ENCODE data around the gene DHX15. TPM values are rescaled to one million over a fixed set of nuclear protein-coding genes. Genes with fewer than 3 reads are reported as not detected.
A peak's percentile ranks its signal among the peaks of the same experiment; 100 is the strongest.

The DHX15 gene
- total and polyA plus RNA-seq, 2 of the 13 experiments (the other 11 are each of a cell fraction or from before 2014, with no cell fraction given) = 92.9 to 165 TPM

GRCh38 chr4:24488399-24489164 is 95.8 kb downstream of the DHX15 start:
- H3K9me3 ChIP-seq (ENCODE audit: low read length) = no peaks in the 10 kb centered on the region
- in situ Hi-C loops (cut with HindIII; ENCODE audit: extremely low pct_ligation_motif_present, low pct_unique_long_range_greater_than_20kb) (loop anchor here (5.0 to 25.0 kb wide), 2 partner anchors 199 to 499 kb away; no protein-coding TSS in a partner anchor), intact Hi-C loops (cut with micrococcal nuclease; ENCODE audit: unreplicated experiment) (loop anchor here (1.0 to 10.0 kb wide), 2 partner anchors 199 to 486 kb away; no protein-coding TSS in a partner anchor)
- DNase-seq (ENCODE audit: low spot score) = peak; percentile 44
- no TSS peak for BruUV-seq (replicated peaks)
- H3K27me3 ChIP-seq (ENCODE audit: control insufficient read depth in 1 of 2, insufficient read depth in 2 of 2, low read length in 2 of 2) = 0 out of 5 replicates have a peak, but pooled peaks cover 0 to 6% of the 10 kb centered on the region in 2 experiments
- no peak overlapping the region for H3K4me2 ChIP-seq (ENCODE audit: low read depth, low read length)
- no peak overlapping the region for H3K4me3 ChIP-seq (replicated peaks in 1 of 3; ENCODE audit: insufficient read depth in 1 of 3, low read depth in 2 of 3, low read length in 3 of 3)
- no peak overlapping the region for H3K9ac ChIP-seq (ENCODE audit: insufficient read depth, low read depth, low read length)
- H3K79me2 ChIP-seq (ENCODE audit: insufficient read depth, low read length) = no peaks in the 10 kb centered on the region
- H3K4me1 ChIP-seq (ENCODE audit: insufficient read depth, low read length) = 0 out of 2 replicates have a peak, but pooled peaks cover 6% of the 10 kb centered on the region
- no peak overlapping the region for H2AFZ ChIP-seq (ENCODE audit: low read length)
- H3K36me3 ChIP-seq (replicated peaks in 1 of 2; ENCODE audit: control insufficient read depth in 1 of 2, insufficient read depth in 2 of 2, low read length in 2 of 2) = no peaks in the 10 kb centered on the region
- peak; percentile 99 for ATAC-seq
- 14% methylated on average over 12 of the region's 15 CpGs for WGBS (ENCODE audit: low lambda C conversion rate)
- POLR2A ChIA-PET = no interaction called here
- no peaks in the 10 kb centered on the region; the same call in 1 of the 2 replicates for H4K20me1 ChIP-seq (ENCODE audit: insufficient read depth, low read length)
- H3K27ac ChIP-seq (ENCODE audit: extremely low read length, insufficient read depth, low read length) = no peak overlapping the region
- peak; percentile 76 for FAIRE-seq
- CTCF ChIA-PET (ENCODE audit: low intra/inter-chr PET ratio, low total read pairs) = interaction anchor here (0.9 to 2.6 kb wide), 3 partner anchors 200 to 482 kb away, joined by 3 to 17 read pairs (median 4); no protein-coding TSS in a partner anchor
- TF ChIP-seq CTCF (CRISPR knock-in tag; IDR thresholded peaks at IDR 0.05) (peak; percentile 89), ZMYM4 (CRISPR knock-in tag; IDR thresholded peaks at IDR 0.05) (no peak), ZNF3 (CRISPR knock-in tag; IDR thresholded peaks at IDR 0.05) (no peak), GFI1 (CRISPR knock-in tag; IDR thresholded peaks at IDR 0.05; ENCODE audit: borderline replicate concordance) (0 out of 2 replicates have a peak, but pooled peaks have one; percentile 18), FOSL2 (CRISPR knock-in tag; IDR thresholded peaks at IDR 0.05) (0 out of 2 replicates have a peak, but pooled peaks have one; percentile 8), ZFP91 (CRISPR knock-in tag; IDR thresholded peaks at IDR 0.05; ENCODE audit: borderline replicate concordance) (peak; percentile 23; the same call in 1 of the 2 replicates), SRSF9 (IDR thresholded peaks at IDR 0.05; ENCODE audit: borderline replicate concordance, insufficient read depth, low read depth, low read length, poor library complexity, severe bottlenecking) (no peak), RFX5 (IDR thresholded peaks at IDR 0.05; ENCODE audit: low read depth, low read length) (no peak), RAD21 (CRISPR knock-in tag; IDR thresholded peaks at IDR 0.05) (peak; percentile 73), RFX3 (CRISPR knock-in tag; IDR thresholded peaks at IDR 0.05) (no peak), ZNF614 (CRISPR knock-in tag; IDR thresholded peaks at IDR 0.05; ENCODE audit: borderline replicate concordance) (no peak), STAG1 (CRISPR knock-in tag; IDR thresholded peaks at IDR 0.05) (peak; percentile 89), ONECUT2 (CRISPR knock-in tag; IDR thresholded peaks at IDR 0.05) (peak; percentile 70), XRCC5 (optimal IDR thresholded peaks at IDR 0.05; ENCODE audit: low read length) (peak; percentile 31), KDM2A (CRISPR knock-in tag; IDR thresholded peaks at IDR 0.05; ENCODE audit: borderline replicate concordance, low read depth) (peak; percentile 45; the same call in 1 of the 2 replicates), SMC3 (IDR thresholded peaks at IDR 0.05; ENCODE audit: low read length) (peak; percentile 67)

Data from HepG2 (cell line).